Astrocyte of the spinal cord (primary cell): ENCODE data around the gene PALLD.

Experiments
- DNase-seq: peaks from one replicate; pipeline ENCODE4 v3.0.0; 2011; ENCODE audit warnings: low read depth, low spot score
- H3K4me3 ChIP-seq: 2 replicates; pipeline ENCODE4 v1.5.1; 2011; ENCODE audit warnings: low read depth, mild to moderate bottlenecking, low read length, moderate library complexity
- in situ Hi-C: cut with HindIII; loops from 2 replicates; pipeline ENCODE4 v1.10.0; 2017; ENCODE audit warnings: low sequenced_read_pairs
- TF ChIP-seq, protein P1 (sequence below): IDR thresholded peaks from 2 replicates; pipeline ENCODE4 v1.5.1; 2012; ENCODE audit warnings: low read depth, mild to moderate bottlenecking, low read length, inconsistent platforms

PALLD gene

DNA sequence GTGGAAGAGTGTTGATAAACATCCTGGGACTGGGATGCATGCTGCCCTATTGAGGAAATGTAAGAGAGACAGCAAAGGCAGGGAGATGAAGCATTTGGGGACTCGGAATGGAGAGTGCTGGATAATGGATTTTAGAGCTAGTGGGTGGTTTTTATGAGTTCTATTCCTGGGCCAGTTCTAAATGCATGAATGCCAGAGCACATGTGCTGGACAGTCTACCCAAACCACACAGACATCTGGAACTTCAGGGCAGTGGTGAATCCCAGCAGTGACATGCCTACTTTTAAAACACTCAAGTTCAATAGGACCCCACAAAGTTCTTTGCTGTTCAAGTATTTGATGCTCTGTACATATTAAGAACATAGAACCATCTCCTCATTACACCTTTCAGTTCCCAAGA, 379.3 kb downstream of the PALLD start:
- TF ChIP-seq, protein P1, sequence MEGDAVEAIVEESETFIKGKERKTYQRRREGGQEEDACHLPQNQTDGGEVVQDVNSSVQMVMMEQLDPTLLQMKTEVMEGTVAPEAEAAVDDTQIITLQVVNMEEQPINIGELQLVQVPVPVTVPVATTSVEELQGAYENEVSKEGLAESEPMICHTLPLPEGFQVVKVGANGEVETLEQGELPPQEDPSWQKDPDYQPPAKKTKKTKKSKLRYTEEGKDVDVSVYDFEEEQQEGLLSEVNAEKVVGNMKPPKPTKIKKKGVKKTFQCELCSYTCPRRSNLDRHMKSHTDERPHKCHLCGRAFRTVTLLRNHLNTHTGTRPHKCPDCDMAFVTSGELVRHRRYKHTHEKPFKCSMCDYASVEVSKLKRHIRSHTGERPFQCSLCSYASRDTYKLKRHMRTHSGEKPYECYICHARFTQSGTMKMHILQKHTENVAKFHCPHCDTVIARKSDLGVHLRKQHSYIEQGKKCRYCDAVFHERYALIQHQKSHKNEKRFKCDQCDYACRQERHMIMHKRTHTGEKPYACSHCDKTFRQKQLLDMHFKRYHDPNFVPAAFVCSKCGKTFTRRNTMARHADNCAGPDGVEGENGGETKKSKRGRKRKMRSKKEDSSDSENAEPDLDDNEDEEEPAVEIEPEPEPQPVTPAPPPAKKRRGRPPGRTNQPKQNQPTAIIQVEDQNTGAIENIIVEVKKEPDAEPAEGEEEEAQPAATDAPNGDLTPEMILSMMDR: no peak
- DNase-seq: no peak
- in situ Hi-C loops: no loop called here
- H3K4me3 ChIP-seq: no peak overlapping the region

GRCh38 chr4:168877511-168878491, 380.9 kb downstream of the PALLD start:
- DNase-seq: no peak
- TF ChIP-seq, protein P1: no peak
- H3K4me3 ChIP-seq: no peak overlapping the region
- in situ Hi-C loops: no loop called here

DNA sequence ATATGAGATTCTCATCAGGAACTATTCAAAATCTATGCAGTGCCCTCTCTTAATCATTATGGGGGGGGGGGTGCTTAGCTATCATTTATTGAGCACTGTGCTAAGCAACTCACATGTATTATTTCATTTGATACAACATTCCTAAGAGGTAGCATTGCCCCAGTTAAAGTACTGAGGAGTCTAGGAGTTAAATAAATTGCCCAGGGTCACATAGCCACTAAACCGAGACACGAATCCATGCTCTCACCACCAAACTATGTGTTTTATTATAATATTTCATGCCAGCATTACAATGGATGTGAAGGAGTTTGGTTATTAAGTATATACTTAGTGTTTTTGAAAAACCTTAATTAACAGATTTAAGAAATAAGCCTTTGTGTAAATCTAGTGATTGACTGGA, 381.8 kb downstream of the PALLD start:
- H3K4me3 ChIP-seq: no peak overlapping the region
- TF ChIP-seq, protein P1: no peak
- DNase-seq: no peak
- in situ Hi-C loops: no loop called here

DNA sequence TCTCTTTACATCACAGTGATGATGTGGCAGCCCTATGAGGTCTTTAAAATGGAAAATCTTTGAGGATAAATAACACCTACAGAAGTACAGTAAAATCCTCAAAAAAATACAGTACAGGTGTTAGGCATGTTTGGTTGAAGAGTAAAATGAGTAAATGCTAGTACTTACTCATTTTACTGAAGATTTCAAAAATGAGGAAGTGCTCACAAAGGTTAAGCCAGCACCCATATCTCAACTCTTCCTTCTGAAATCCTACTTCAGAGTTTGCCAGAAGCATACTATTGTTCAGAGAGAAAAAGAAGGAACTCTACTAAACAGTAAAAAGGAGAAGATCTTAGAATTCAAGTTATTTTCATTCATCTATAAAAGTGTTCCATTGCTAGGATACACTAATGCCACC, 382.3 kb downstream of the PALLD start:
- DNase-seq: no peak
- no peak overlapping the region for H3K4me3 ChIP-seq
- in situ Hi-C loops: no loop called here
- TF ChIP-seq, protein P1: no peak

- TF ChIP-seq, protein P1: no peak
- peak; percentile 55 for DNase-seq
- no peak overlapping the region for H3K4me3 ChIP-seq
- in situ Hi-C loops: no loop called here
Measured at GRCh38 chr4:168880072-168880675, 383.3 kb downstream of the PALLD start.

DNA sequence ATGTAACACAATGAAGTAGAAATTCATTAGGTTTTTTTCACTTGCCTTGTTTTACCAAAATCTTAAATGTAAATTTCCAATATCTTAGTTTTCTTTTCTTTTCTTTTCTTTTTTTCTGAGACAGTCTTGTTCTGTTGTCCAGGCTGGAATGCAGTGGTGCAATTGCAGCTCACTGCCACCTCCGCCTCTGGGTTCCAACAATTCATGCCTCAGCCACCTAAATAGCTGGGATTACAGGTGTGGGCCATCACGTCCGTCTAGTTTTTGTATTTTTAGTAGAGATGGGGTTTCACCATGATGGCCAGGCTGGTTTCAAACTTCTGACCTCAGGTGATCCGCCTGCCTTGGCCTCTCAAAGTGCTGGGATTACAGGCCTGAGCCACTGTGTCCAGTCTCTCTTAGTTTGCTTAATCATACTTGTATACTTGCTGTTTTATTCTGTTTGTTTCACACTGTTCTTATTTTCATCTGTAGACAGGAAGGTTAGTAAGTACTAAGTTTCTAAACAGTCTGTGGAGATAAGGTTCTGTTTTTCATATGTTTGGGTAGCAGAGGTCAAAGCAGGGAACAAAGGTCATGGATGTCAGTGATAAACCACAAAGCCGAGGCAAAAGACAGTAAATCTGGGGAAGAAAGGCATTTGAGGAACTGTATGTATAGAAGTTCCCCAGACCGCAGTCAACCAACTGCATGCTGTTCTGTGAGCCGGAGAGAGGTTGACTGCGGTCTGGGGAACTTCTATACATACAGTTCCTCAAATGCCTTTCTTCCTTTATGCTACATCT, 384.2 kb downstream of the PALLD start:
- DNase-seq: no peak
- in situ Hi-C loops: no loop called here
- TF ChIP-seq, protein P1: no peak
- no peak overlapping the region for H3K4me3 ChIP-seq
